ENCODE data around the gene RSBN1L. TPM values are rescaled to one million over a fixed set of nuclear protein-coding genes. Genes with fewer than 3 reads are reported as not detected.
"Not testable (repeated sequence)": the region's sequence is repeated elsewhere in the genome, so short reads cannot be mapped to it uniquely, and the experiment has no call there.

RSBN1L gene
- total RNA-seq, 2 donors from 2014 or later: 20.1 to 25.5 TPM

- Histone ChIP-seq H3K27me3 (no peaks in the 10 kb centered on the region), H3K9ac (ENCODE audit: low read depth in 2 of 2, low read length in 2 of 2) (no peak overlapping the region), H3K4me1 (no peaks in the 10 kb centered on the region), H3K27ac (no peak overlapping the region), H3K36me3 (peaks cover 4% of the 10 kb centered on the region), H3K9me3 (no peaks in the 10 kb centered on the region), H3K4me3 (no peak overlapping the region)
- DNase-seq: no peak
- intact Hi-C loops (cut with DNase I): no loop called here
- TF ChIP-seq CTCF (IDR thresholded peaks at IDR 0.05): no peak
Measured at GRCh38 chr7:77770316-77770715, 74.1 kb downstream of the RSBN1L start.

GRCh38 chr7:77771901-77772300 lies 75.6 kb downstream of the RSBN1L start:
- H3K36me3 ChIP-seq: peaks cover 4% of the 10 kb centered on the region
- no peak overlapping the region for H3K27ac ChIP-seq
- no peaks in the 10 kb centered on the region for H3K4me1 ChIP-seq
- no peaks in the 10 kb centered on the region for H3K27me3 ChIP-seq
- intact Hi-C loops (cut with DNase I): no loop called here
- no peaks in the 10 kb centered on the region for H3K9me3 ChIP-seq
- H3K4me3 ChIP-seq: no peak overlapping the region
- DNase-seq: no peak
- H3K9ac ChIP-seq (ENCODE audit: low read depth in 2 of 2, low read length in 2 of 2): no peak overlapping the region
- no peak for TF ChIP-seq CTCF (IDR thresholded peaks at IDR 0.05)

- Histone ChIP-seq H3K9me3 (no peaks in the 10 kb centered on the region), H3K4me3 (no peak overlapping the region), H3K36me3 (no peaks in the 10 kb centered on the region), H3K27me3 (no peaks in the 10 kb centered on the region), H3K9ac (ENCODE audit: low read depth in 2 of 2, low read length in 2 of 2) (no peak overlapping the region), H3K4me1 (peaks cover 3% of the 10 kb centered on the region), H3K27ac (no peak overlapping the region)
- intact Hi-C loops (cut with DNase I): no loop called here
- TF ChIP-seq CTCF (IDR thresholded peaks at IDR 0.05): no peak
- DNase-seq: no peak
Measured at GRCh38 chr7:77778535-77778934, 82.3 kb downstream of the RSBN1L start.

- Histone ChIP-seq H3K9me3 (no peaks in the 10 kb centered on the region), H3K27ac (peak overlapping the region; percentile 78), H3K36me3 (no peaks in the 10 kb centered on the region), H3K9ac (ENCODE audit: low read depth in 2 of 2, low read length in 2 of 2) (no peak overlapping the region), H3K4me1 (peaks cover 3% of the 10 kb centered on the region), H3K27me3 (no peaks in the 10 kb centered on the region), H3K4me3 (no peak overlapping the region)
- TF ChIP-seq CTCF (IDR thresholded peaks at IDR 0.05): no peak
- DNase-seq: no peak
- intact Hi-C loops (cut with DNase I): no loop called here
Measured at GRCh38 chr7:77782383-77782782, 86.1 kb downstream of the RSBN1L start.

- DNase-seq: no peak
- intact Hi-C loops (cut with DNase I): no loop called here
- Histone ChIP-seq H3K9me3 (no peaks in the 10 kb centered on the region), H3K4me1 (peaks cover 3% of the 10 kb centered on the region), H3K36me3 (no peaks in the 10 kb centered on the region), H3K27ac (peak overlapping the region; percentile 78), H3K27me3 (no peaks in the 10 kb centered on the region), H3K9ac (ENCODE audit: low read depth in 2 of 2, low read length in 2 of 2) (peak overlapping the region in 1 of 2 donors; percentile 55), H3K4me3 (no peak overlapping the region)
- no peak for TF ChIP-seq CTCF (IDR thresholded peaks at IDR 0.05)
Measured at GRCh38 chr7:77783111-77783510, 86.9 kb downstream of the RSBN1L start.

- intact Hi-C loops (cut with DNase I): no loop called here
- peak overlapping the region; percentile 78 for H3K27ac ChIP-seq
- H3K9me3 ChIP-seq: no peaks in the 10 kb centered on the region
- H3K9ac ChIP-seq (ENCODE audit: low read depth in 2 of 2, low read length in 2 of 2): peak overlapping the region in 1 of 2 donors; percentile 55
- no peaks in the 10 kb centered on the region for H3K36me3 ChIP-seq
- DNase-seq: no peak
- no peak overlapping the region for H3K4me3 ChIP-seq
- no peaks in the 10 kb centered on the region for H3K27me3 ChIP-seq
- TF ChIP-seq CTCF (IDR thresholded peaks at IDR 0.05): no peak
- H3K4me1 ChIP-seq: peaks cover 3% of the 10 kb centered on the region
Measured at GRCh38 chr7:77783545-77783944, 87.3 kb downstream of the RSBN1L start.

GRCh38 chr7:77784426-77784825 lies 88.2 kb downstream of the RSBN1L start:
- intact Hi-C loops (cut with DNase I); H3K9me3 ChIP-seq; H3K4me1 ChIP-seq; H3K9ac ChIP-seq (ENCODE audit: low read depth in 2 of 2, low read length in 2 of 2); H3K36me3 ChIP-seq; H3K27me3 ChIP-seq; DNase-seq; H3K4me3 ChIP-seq: not testable (repeated sequence)
- H3K27ac ChIP-seq: peak overlapping the region; percentile 78
